CD14-positive monocyte (primary cell): Measurements from ENCODE around the gene FNDC7. TPM values are rescaled to one million over a fixed set of nuclear protein-coding genes. Genes with fewer than 3 reads are reported as not detected.

Experiments used
- DNase-seq, 3 donors: peaks; one replicate each; pipeline ENCODE4 v3.0.0-alpha.2; 2011 to 2022
- H2AFZ ChIP-seq: 2 replicates; pipeline ENCODE4 v1.6.0; 2012; ENCODE audit warnings: mild to moderate bottlenecking, low read depth, low read length, inconsistent platforms; ENCODE audit not compliant: insufficient read depth, poor library complexity, severe bottlenecking
- H3K27ac ChIP-seq, 2 donors: 1 replicate in 1 of 2; 2 replicates in 1 of 2; pipeline ENCODE4 v1.5.1; 2012 to 2013; ENCODE audit warnings: low read length in 2 of 2, control low read depth in 1 of 2, inconsistent platforms in 1 of 2, low read depth in 1 of 2, mild to moderate bottlenecking in 1 of 2
- H3K27me3 ChIP-seq, 2 donors: one replicate each; pipeline versions ENCODE4 v1.6.0 to v1.6.1; 2011 to 2013; ENCODE audit warnings: low read length in 2 of 2; ENCODE audit not compliant: control insufficient read depth in 2 of 2, insufficient read depth in 2 of 2
- H3K36me3 ChIP-seq, 2 donors: replicated peaks in 1 of 2; 1 replicate in 1 of 2; 2 replicates in 1 of 2; pipeline versions ENCODE4 v1.5.1 to v1.6.1; 2012 to 2013; ENCODE audit warnings: low read length in 2 of 2, control low read depth in 1 of 2, inconsistent platforms in 1 of 2, mild to moderate bottlenecking in 1 of 2; ENCODE audit not compliant: insufficient read depth in 2 of 2, control insufficient read depth in 1 of 2
- H3K4me1 ChIP-seq, 2 donors: 1 replicate in 1 of 2; 2 replicates in 1 of 2; pipeline versions ENCODE4 v1.5.1 to v1.6.1; 2012 to 2013; ENCODE audit warnings: low read length in 2 of 2, control low read depth in 1 of 2, inconsistent platforms in 1 of 2, mild to moderate bottlenecking in 1 of 2, moderate library complexity in 1 of 2; ENCODE audit not compliant: insufficient read depth in 2 of 2, control insufficient read depth in 1 of 2
- H3K4me2 ChIP-seq: replicated peaks from 2 replicates; pipeline ENCODE3; 2012; ENCODE audit warnings: low read length, moderate library complexity, mild to moderate bottlenecking; ENCODE audit not compliant: poor library complexity, severe bottlenecking; ENCODE audit errors: extremely low read depth
- H3K4me3 ChIP-seq, 3 experiments: fragments of 200-600 bp in 1 of 3; sonication (generic) in 1 of 3; replicated peaks in 1 of 3; 1 replicate in 2 of 3; 2 replicates in 1 of 3; pipeline ENCODE4 v1.5.1; 2011 to 2013; ENCODE audit warnings: low read length in 3 of 3, mild to moderate bottlenecking in 3 of 3, control low read depth in 2 of 3, low read depth in 2 of 3, inconsistent platforms in 1 of 3, moderate library complexity in 1 of 3
- H3K79me2 ChIP-seq: 2 replicates; pipeline ENCODE4 v1.6.0; 2012; ENCODE audit warnings: mild to moderate bottlenecking, control low read depth, inconsistent platforms, low read length, moderate library complexity; ENCODE audit not compliant: insufficient read depth
- H3K9ac ChIP-seq: 2 replicates; pipeline ENCODE4 v1.6.0; 2017; ENCODE audit warnings: low read length, mild to moderate bottlenecking; ENCODE audit not compliant: insufficient read depth, poor library complexity, severe bottlenecking
- H3K9me3 ChIP-seq, 2 donors: replicated peaks in 1 of 2; 1 replicate in 1 of 2; 2 replicates in 1 of 2; pipeline versions ENCODE4 v1.5.1 to v1.6.1; 2012 to 2013; ENCODE audit warnings: low read length in 2 of 2, control low read depth in 1 of 2; ENCODE audit not compliant: control insufficient read depth in 1 of 2, insufficient read depth in 1 of 2
- H4K20me1 ChIP-seq: 2 replicates; pipeline ENCODE4 v1.6.0; 2012; ENCODE audit warnings: mild to moderate bottlenecking, low read length, control low read depth, moderate library complexity; ENCODE audit not compliant: insufficient read depth
- H3K27ac Mint-ChIP-seq, 7 donors: one replicate each; pipeline ENCODE4 v1.8.0; 2020; ENCODE audit warnings: mild to moderate bottlenecking in 7 of 7, mixed read lengths in 7 of 7, moderate library complexity in 6 of 7, inconsistent platforms in 2 of 7
- H3K27me3 Mint-ChIP-seq, 3 donors: one replicate each; pipeline ENCODE4 v1.8.0; 2021 to 2022; ENCODE audit warnings: low read depth in 3 of 3, mild to moderate bottlenecking in 3 of 3, mixed read lengths in 3 of 3, moderate library complexity in 3 of 3, inconsistent platforms in 1 of 3
- H3K36me3 Mint-ChIP-seq, 2 donors: one replicate each; pipeline ENCODE4 v1.8.0; 2020; ENCODE audit warnings: mixed read lengths in 2 of 2, inconsistent platforms in 1 of 2, mild to moderate bottlenecking in 1 of 2
- H3K4me1 Mint-ChIP-seq: one replicate; pipeline ENCODE4 v1.8.0; 2020; ENCODE audit warnings: mild to moderate bottlenecking, mixed read lengths
- H3K4me3 Mint-ChIP-seq, 2 donors: one replicate each; pipeline ENCODE4 v1.8.0; 2020; ENCODE audit warnings: mild to moderate bottlenecking in 2 of 2, mixed read lengths in 2 of 2, moderate library complexity in 1 of 2
- H3K9me3 Mint-ChIP-seq, 7 donors: one replicate each; pipeline ENCODE4 v1.8.0; 2020 to 2022; ENCODE audit warnings: mixed read lengths in 7 of 7, mild to moderate bottlenecking in 6 of 7, moderate library complexity in 6 of 7, inconsistent platforms in 2 of 7
- WGBS: methylation state at CpG from one replicate; pipeline ENCODE4 v1.1.5; 2013; ENCODE audit warnings: missing lambda C conversion rate; ENCODE audit not compliant: insufficient coverage; 5-methylcytosine and 5-hydroxymethylcytosine counted together
- intact Hi-C, 2 donors: fragments of 100-400 bp; cut with micrococcal nuclease; formaldehyde crosslinking; loops; one replicate each; pipeline versions ENCODE4 v1.15.0 to v1.15.1; 2023
- polyA plus RNA-seq, 3 donors: library from polyadenylated mRNA; depleted of rRNA in 1 of 3; unstranded in 2 of 3; stranded (reverse) in 1 of 3; fragments of 300-500 nt in 2 of 3; fragments of >200 nt in 1 of 3; fragmentation: Illumina TruSeq in 2 of 3; gene quantifications; 1 replicate in 2 of 3; 2 replicates in 1 of 3; pipeline ENCODE4 v1.2.3, GENCODE V29; 2012 to 2021
- TF ChIP-seq, protein P1 (sequence below): fragments of 200-600 bp; IDR thresholded peaks from one replicate; pipeline ENCODE4 v1.8.0; 2022; ENCODE audit warnings: antibody characterized with exemption, mild to moderate bottlenecking

Gene FNDC7
- polyA plus RNA-seq, 3 donors = 0.07 TPM; not detected in 2

DNA sequence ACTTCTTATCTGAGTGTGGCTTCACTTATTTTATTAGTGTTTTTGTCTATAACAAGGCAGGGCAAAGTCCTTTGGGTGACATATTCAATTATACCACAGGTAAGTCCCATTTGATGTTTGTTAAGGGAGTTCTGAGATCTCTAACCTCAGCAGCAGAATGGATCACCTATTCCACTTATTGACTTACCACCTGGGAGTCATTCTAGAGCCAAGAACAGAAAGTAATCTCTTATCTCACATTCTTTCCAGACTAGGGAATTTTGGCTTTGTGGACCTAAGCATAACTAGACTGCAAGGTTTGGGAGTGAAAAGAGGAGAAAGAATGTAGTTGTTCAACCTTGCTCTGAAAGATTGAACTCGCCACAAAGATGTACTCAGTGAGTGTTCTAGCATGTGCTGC lies 13.2 kb downstream of the FNDC7 start:
- H3K36me3 ChIP-seq = no peaks in the 10 kb centered on the region
- H3K27me3 ChIP-seq = no peaks in the 10 kb centered on the region
- no peaks in the 10 kb centered on the region for H4K20me1 ChIP-seq
- Mint-ChIP-seq H3K27ac (no peak overlapping the region), H3K27me3 (peaks cover 0 to 5% (median 0%) of the 10 kb centered on the region in 3 donors), H3K9me3 (peaks cover 0 to 2% (median 0%) of the 10 kb centered on the region in 7 donors), H3K4me3 (no peak overlapping the region), H3K4me1 (peaks cover 2% of the 10 kb centered on the region), H3K36me3 (no peaks in the 10 kb centered on the region)
- no peak overlapping the region for H3K4me2 ChIP-seq
- 90% methylated on average over 1 of the region's 1 CpG for WGBS
- H3K9ac ChIP-seq = no peak overlapping the region
- H3K4me1 ChIP-seq = no peaks in the 10 kb centered on the region
- TF ChIP-seq, protein P1, sequence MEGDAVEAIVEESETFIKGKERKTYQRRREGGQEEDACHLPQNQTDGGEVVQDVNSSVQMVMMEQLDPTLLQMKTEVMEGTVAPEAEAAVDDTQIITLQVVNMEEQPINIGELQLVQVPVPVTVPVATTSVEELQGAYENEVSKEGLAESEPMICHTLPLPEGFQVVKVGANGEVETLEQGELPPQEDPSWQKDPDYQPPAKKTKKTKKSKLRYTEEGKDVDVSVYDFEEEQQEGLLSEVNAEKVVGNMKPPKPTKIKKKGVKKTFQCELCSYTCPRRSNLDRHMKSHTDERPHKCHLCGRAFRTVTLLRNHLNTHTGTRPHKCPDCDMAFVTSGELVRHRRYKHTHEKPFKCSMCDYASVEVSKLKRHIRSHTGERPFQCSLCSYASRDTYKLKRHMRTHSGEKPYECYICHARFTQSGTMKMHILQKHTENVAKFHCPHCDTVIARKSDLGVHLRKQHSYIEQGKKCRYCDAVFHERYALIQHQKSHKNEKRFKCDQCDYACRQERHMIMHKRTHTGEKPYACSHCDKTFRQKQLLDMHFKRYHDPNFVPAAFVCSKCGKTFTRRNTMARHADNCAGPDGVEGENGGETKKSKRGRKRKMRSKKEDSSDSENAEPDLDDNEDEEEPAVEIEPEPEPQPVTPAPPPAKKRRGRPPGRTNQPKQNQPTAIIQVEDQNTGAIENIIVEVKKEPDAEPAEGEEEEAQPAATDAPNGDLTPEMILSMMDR = no peak
- no peaks in the 10 kb centered on the region for H3K9me3 ChIP-seq
- DNase-seq = no peak
- H2AFZ ChIP-seq = no peak overlapping the region
- no peak overlapping the region for H3K4me3 ChIP-seq
- no peaks in the 10 kb centered on the region for H3K79me2 ChIP-seq
- intact Hi-C loops = no loop called here
- H3K27ac ChIP-seq = no peak overlapping the region

DNA sequence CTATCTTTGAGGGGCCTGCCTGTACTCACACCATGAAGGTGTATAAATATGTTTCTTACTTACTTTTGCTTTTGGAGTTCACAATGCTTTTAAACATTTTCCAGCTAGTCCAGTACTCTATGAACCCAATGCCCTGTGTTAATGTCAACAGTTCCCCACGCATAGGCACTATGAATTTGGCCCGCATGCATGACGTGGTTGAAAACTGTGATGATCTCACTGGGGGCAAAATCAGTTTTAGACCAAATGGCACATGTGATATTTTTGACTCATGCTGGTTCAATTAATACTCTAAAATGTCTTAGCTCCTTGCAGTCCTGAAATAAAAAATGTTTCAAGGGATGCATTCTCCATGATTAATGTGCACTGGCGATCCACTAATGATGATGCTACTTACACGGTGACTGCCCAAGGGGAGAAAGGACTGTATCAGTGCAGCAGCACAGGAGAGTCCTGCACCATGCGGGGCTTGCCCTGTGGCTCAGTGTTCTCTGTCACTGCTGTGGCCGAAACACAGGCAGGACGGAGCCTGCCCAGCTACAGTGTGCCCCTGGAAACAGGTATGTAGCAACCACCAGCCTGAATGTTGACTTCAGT lies 15.7 kb downstream of the FNDC7 start:
- no peak for DNase-seq
- H3K36me3 ChIP-seq = no peaks in the 10 kb centered on the region
- no peak overlapping the region for H3K4me2 ChIP-seq
- no peak overlapping the region for H3K27ac ChIP-seq
- Mint-ChIP-seq H3K36me3 (no peaks in the 10 kb centered on the region), H3K27me3 (peaks cover 1 to 9% (median 2%) of the 10 kb centered on the region in 3 donors), H3K27ac (no peak overlapping the region), H3K4me1 (no peaks in the 10 kb centered on the region), H3K4me3 (no peak overlapping the region), H3K9me3 (peaks cover 0 to 2% (median 0%) of the 10 kb centered on the region in 7 donors)
- H3K79me2 ChIP-seq = no peaks in the 10 kb centered on the region
- H3K4me1 ChIP-seq = no peaks in the 10 kb centered on the region
- TF ChIP-seq, protein P1 = no peak
- H3K9ac ChIP-seq = no peak overlapping the region
- 97% methylated on average over 8 of the region's 8 CpGs for WGBS
- no peaks in the 10 kb centered on the region for H3K27me3 ChIP-seq
- no peak overlapping the region for H2AFZ ChIP-seq
- no peak overlapping the region for H3K4me3 ChIP-seq
- intact Hi-C loops = no loop called here
- H4K20me1 ChIP-seq = no peaks in the 10 kb centered on the region
- no peaks in the 10 kb centered on the region for H3K9me3 ChIP-seq
